CD4-positive, alpha-beta T cell treated with Interleukin-2 at 100 ng/mL for 4 hours (primary cell): ENCODE data around the gene KIF21A.

Source experiments
- DNase-seq: peaks from one replicate; pipeline ENCODE4 v3.0.0-alpha.2; 2020; ENCODE audit warnings: low spot score

KIF21A gene

DNA sequence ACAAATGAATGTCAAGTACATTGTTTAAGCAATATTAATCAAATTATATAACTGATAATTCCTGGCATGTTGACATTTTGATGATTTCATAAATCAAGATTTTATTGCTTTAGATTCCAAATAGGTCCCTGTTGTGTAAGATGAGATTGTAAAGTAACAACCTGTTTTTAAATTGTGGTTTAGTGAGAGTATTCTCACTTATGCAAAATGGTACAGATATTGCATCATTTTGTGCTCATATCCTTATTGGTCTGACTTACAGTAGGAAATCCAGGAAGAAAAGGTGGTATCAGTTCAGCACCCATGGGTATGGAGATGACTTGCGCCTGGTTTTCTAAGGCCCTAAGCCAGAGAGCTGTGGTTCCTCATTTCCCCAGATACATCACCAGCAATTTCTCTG lies 165.5 kb downstream of the KIF21A start:
- DNase-seq, result no peak

DNA sequence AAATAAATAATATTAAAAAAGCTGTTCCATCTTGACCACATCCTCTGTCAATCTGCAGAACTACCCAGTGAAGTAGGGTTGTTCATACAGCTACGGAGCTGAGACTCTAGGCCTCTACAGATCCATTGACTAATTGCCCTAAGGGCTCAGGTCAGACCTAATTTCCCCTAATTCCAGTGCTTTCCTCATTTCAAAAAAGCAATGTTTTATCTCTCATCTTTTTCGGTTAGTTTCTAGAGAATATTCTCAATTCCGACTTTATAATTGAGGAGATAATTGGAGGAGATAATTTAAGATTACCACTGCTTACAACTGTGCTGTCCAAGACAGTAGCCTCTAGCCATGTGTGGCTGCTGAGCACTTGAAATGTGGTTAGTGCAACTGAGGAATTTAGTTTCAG lies 167.1 kb downstream of the KIF21A start:
- DNase-seq, result no peak

DNA sequence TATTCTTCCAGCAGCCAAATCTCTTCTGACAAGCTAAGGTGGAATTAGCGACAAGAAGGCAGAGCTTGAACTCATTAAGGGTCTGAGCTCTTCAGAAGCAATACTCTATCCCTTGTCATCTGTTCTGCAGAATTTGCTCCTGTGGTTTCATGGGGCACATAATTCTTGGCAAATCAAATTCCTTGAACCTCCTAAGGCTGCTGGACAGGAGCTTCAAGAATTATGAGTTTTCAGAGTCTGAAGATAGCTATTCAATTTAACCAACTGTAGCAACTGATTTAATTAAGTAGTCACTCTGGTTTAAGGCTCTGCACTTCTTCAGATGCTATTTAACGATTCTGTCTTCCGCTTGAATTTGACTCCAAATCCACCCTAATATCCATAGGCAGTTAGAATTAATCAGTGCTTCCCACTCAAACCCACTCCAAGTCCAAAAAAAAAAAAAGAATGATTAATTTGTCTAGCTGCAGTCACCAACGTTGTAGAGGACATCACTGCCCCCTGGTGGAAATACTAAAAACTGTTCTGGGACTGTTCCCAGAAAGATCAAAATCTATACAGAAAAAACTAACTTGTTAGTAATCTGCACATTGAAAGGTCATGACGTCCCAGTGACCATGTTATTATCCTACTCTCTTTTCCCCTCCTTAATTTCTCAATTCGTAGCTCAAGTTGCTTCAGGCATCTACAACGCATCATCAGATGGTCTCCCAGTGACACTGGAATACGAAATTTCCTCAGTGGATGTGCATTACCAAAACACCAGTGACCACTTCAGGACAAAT lies 169.9 kb downstream of the KIF21A start:
- DNase-seq, result peak; percentile 52

DNA sequence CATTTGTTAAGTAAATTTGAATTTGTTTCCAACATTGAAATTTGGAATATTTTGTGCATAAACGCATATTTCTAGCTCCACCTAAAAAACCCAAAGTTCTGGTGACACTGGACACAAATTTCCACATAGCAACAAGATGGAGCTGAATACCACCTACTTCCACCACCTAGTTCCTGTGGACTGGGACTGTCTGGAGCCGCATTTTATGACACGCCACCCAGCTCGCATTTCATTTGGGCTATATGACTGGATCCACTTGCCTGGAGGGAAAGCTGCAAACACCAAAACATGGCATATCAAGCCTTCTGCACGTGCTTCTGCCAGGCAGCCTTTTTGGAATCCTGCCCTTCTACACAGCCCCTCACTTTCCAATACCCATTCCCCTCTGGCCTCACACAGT lies 173.4 kb downstream of the KIF21A start:
- no peak for DNase-seq

DNA sequence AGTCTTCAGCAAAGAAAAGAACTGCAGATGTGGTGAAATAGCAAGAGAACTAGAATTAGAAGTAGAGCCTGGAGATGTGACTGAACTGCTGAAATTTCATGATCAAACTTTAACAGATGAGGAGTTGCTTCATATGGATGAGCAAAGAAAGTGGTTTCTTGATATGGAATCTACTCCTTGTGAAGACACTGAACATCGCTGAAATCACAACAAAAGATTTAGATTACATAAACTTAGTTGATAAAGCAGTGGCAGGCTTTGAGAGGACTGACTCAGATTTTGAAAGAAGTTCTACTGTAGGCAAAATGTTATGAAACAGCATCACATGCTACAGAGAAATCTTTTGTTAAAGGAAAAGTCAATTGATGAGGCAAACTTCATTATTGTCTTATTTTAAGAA lies 175.0 kb downstream of the KIF21A start:
- DNase-seq, result no peak

DNA sequence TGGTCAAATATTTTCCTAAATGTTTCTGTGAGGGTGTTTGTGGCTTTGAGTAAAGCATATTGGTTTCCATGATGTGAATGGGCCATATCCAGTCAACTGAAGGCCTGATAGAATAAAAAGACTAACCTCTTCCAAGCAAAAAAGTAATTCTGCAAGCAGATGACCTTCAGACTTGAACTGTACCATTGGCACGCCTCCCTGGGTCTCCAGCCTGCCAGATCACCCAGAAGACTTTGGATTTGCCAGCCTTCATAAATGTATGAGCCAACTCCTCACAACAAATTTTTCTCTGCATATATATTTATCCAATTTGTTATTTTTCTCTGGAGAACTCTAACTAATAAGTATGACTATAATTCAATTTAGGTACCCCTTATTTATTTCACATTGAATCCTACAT lies 190.3 kb downstream of the KIF21A start:
- no peak for DNase-seq
